Mesendoderm (in vitro differentiated cells): ENCODE measurements around the gene ROM1.
A peak's percentile ranks its signal among the peaks of the same experiment; 100 is the strongest.

Experiments
- DNase-seq: peaks from one replicate; pipeline ENCODE4 v3.0.0; 2013
- H2AK5ac ChIP-seq: 2 replicates; pipeline ENCODE4 v1.6.1; 2013; ENCODE audit warnings: low read length, inconsistent platforms
- H2BK120ac ChIP-seq: 2 replicates; pipeline ENCODE4 v1.6.1; 2013; ENCODE audit warnings: low read depth, mild to moderate bottlenecking, low read length, moderate library complexity, mixed read lengths
- H2BK15ac ChIP-seq: replicated peaks from 2 replicates; pipeline ENCODE4 v1.6.1; 2013; ENCODE audit warnings: low read depth, mild to moderate bottlenecking, moderate library complexity
- H2BK5ac ChIP-seq: 2 replicates; pipeline ENCODE4 v1.6.1; 2013; ENCODE audit warnings: low read length, inconsistent platforms
- H3K18ac ChIP-seq: 2 replicates; pipeline ENCODE4 v1.6.1; 2013; ENCODE audit warnings: mild to moderate bottlenecking, low read length, mixed read lengths
- H3K23ac ChIP-seq: one replicate; pipeline ENCODE4 v1.6.1; 2013; ENCODE audit warnings: low read length
- H3K27ac ChIP-seq: 2 replicates; pipeline ENCODE4 v1.5.1; 2013; ENCODE audit warnings: low read depth, mild to moderate bottlenecking, inconsistent platforms, low read length, moderate library complexity
- H3K27me3 ChIP-seq: 2 replicates; pipeline ENCODE4 v1.6.1; 2013; ENCODE audit warnings: low read length, control low read depth, mild to moderate bottlenecking, inconsistent platforms; ENCODE audit not compliant: insufficient read depth, poor library complexity
- H3K36me3 ChIP-seq: 2 replicates; pipeline ENCODE4 v1.6.1; 2013; ENCODE audit warnings: low read length, inconsistent platforms; ENCODE audit not compliant: control insufficient read depth, insufficient read depth
- H3K4ac ChIP-seq: one replicate; pipeline ENCODE4 v1.6.1; 2013; ENCODE audit warnings: low read depth, mild to moderate bottlenecking, low read length, moderate library complexity
- H3K4me1 ChIP-seq: 2 replicates; pipeline ENCODE4 v1.6.1; 2013; ENCODE audit warnings: low read depth, low read length, inconsistent platforms; ENCODE audit not compliant: control insufficient read depth
- H3K4me2 ChIP-seq: 2 replicates; pipeline ENCODE4 v1.6.1; 2013; ENCODE audit warnings: low read length
- H3K4me3 ChIP-seq: 2 replicates; pipeline ENCODE4 v1.5.1; 2013; ENCODE audit warnings: mild to moderate bottlenecking, low read length
- H3K56ac ChIP-seq: one replicate; pipeline ENCODE4 v1.6.1; 2013; ENCODE audit warnings: low read length
- H3K79me1 ChIP-seq: 2 replicates; pipeline ENCODE4 v1.6.1; 2013; ENCODE audit warnings: low read length, inconsistent platforms
- H3K79me2 ChIP-seq: 2 replicates; pipeline ENCODE4 v1.6.1; 2013; ENCODE audit warnings: mild to moderate bottlenecking, low read length; ENCODE audit not compliant: control insufficient read depth, insufficient read depth
- H3K9ac ChIP-seq: 2 replicates; pipeline ENCODE4 v1.6.1; 2013; ENCODE audit warnings: low read length, inconsistent platforms
- H4K5ac ChIP-seq: one replicate; pipeline ENCODE4 v1.6.1; 2013; ENCODE audit warnings: low read length
- H4K8ac ChIP-seq: one replicate; pipeline ENCODE4 v1.6.1; 2013; ENCODE audit warnings: low read depth, mild to moderate bottlenecking, control low read depth, low read length, moderate library complexity
- WGBS: extraction: QIAGEN DNeasy Blood & Tissue Kit; methylation state at CpG from one replicate; pipeline ENCODE4 v1.1.7; 2013; ENCODE audit warnings: low lambda C conversion rate, missing lambda C conversion rate; ENCODE audit not compliant: insufficient coverage; ENCODE audit errors: extremely low coverage; 5-methylcytosine and 5-hydroxymethylcytosine counted together

ROM1 gene

GRCh38 chr11:62599069-62599696, 13.9 kb upstream of the ROM1 start:
- Histone ChIP-seq H3K23ac (no peak overlapping the region), H3K4ac (no peak overlapping the region), H3K4me1 (peaks cover 4% of the 10 kb centered on the region), H4K8ac (no peak overlapping the region), H3K79me1 (peaks cover 21% of the 10 kb centered on the region), H3K4me2 (peak overlapping the region; percentile 1), H2AK5ac (no peak overlapping the region), H2BK15ac (no peak overlapping the region), H4K5ac (no peak overlapping the region), H3K56ac (peak overlapping the region; percentile 82), H3K4me3 (no peak overlapping the region), H3K79me2 (peaks cover 25% of the 10 kb centered on the region), H3K27me3 (no peaks in the 10 kb centered on the region), H3K18ac (no peak overlapping the region), H3K9ac (peak overlapping the region; percentile 66), H2BK5ac (no peak overlapping the region), H2BK120ac (no peak overlapping the region), H3K27ac (no peak overlapping the region), H3K36me3 (peaks cover 27% of the 10 kb centered on the region)
- DNase-seq, result peak; percentile 100
- 100% methylated on average over 3 of the region's 7 CpGs for WGBS

GRCh38 chr11:62599901-62600300, 13.2 kb upstream of the ROM1 start:
- Histone ChIP-seq H3K56ac (peak overlapping the region; percentile 77), H3K18ac (no peak overlapping the region), H3K79me2 (peaks cover 25% of the 10 kb centered on the region), H4K8ac (no peak overlapping the region), H3K27ac (peak overlapping the region; percentile 46), H2BK5ac (peak overlapping the region; percentile 8), H2BK120ac (no peak overlapping the region), H2BK15ac (no peak overlapping the region), H3K4me2 (peak overlapping the region; percentile 72), H3K4me3 (peak overlapping the region; percentile 5), H3K9ac (peak overlapping the region; percentile 66), H3K79me1 (peaks cover 21% of the 10 kb centered on the region), H3K36me3 (peaks cover 27% of the 10 kb centered on the region), H4K5ac (no peak overlapping the region), H3K23ac (no peak overlapping the region), H3K4ac (no peak overlapping the region), H3K27me3 (no peaks in the 10 kb centered on the region), H3K4me1 (peaks cover 4% of the 10 kb centered on the region), H2AK5ac (peak overlapping the region; percentile 6)
- DNase-seq, result peak; percentile 31
- WGBS, result 100% methylated on average over 2 of the region's 5 CpGs

GRCh38 chr11:62600367-62601121, 12.5 kb upstream of the ROM1 start:
- Histone ChIP-seq H3K79me2 (peaks cover 25% of the 10 kb centered on the region), H3K27me3 (no peaks in the 10 kb centered on the region), H3K4me1 (peaks cover 4% of the 10 kb centered on the region), H3K4me3 (peak overlapping the region; percentile 89), H3K4ac (peak overlapping the region; percentile 95), H3K36me3 (peaks cover 23% of the 10 kb centered on the region), H3K18ac (peak overlapping the region; percentile 98), H2AK5ac (no peak overlapping the region), H4K8ac (no peak overlapping the region), H3K9ac (peak overlapping the region; percentile 66), H3K27ac (peak overlapping the region; percentile 97), H3K79me1 (peaks cover 21% of the 10 kb centered on the region), H3K56ac (peak overlapping the region; percentile 97), H3K23ac (peak overlapping the region; percentile 98), H2BK5ac (peak overlapping the region; percentile 78), H4K5ac (no peak overlapping the region), H2BK15ac (no peak overlapping the region), H3K4me2 (peak overlapping the region; percentile 26), H2BK120ac (peak overlapping the region; percentile 83)
- DNase-seq, result peak; percentile 32
- no CpG with 5 or more reads among the region's 26 CpGs for WGBS

- H4K5ac ChIP-seq, result no peak overlapping the region
- H3K4me3 ChIP-seq, result peak overlapping the region; percentile 89
- H3K27me3 ChIP-seq, result no peaks in the 10 kb centered on the region
- no peak overlapping the region for H2AK5ac ChIP-seq
- H2BK5ac ChIP-seq, result peak overlapping the region; percentile 78
- no CpG with 5 or more reads among the region's 30 CpGs for WGBS
- peak overlapping the region; percentile 83 for H2BK120ac ChIP-seq
- peak overlapping the region; percentile 97 for H3K27ac ChIP-seq
- H3K36me3 ChIP-seq, result peaks cover 18% of the 10 kb centered on the region
- H3K4me1 ChIP-seq, result peaks cover 4% of the 10 kb centered on the region
- peak overlapping the region; percentile 98 for H3K18ac ChIP-seq
- H3K79me1 ChIP-seq, result peaks cover 21% of the 10 kb centered on the region
- H3K4me2 ChIP-seq, result peak overlapping the region; percentile 26
- H3K79me2 ChIP-seq, result peaks cover 25% of the 10 kb centered on the region
- no peak overlapping the region for H2BK15ac ChIP-seq
- H3K4ac ChIP-seq, result peak overlapping the region; percentile 95
- H3K9ac ChIP-seq, result peak overlapping the region; percentile 66
- H3K56ac ChIP-seq, result peak overlapping the region; percentile 97
- H3K23ac ChIP-seq, result peak overlapping the region; percentile 98
- no peak for DNase-seq
- peak overlapping the region; percentile 17 for H4K8ac ChIP-seq
Measured at GRCh38 chr11:62601122-62601371, 12.0 kb upstream of the ROM1 start.

- Histone ChIP-seq H2BK15ac (no peak within 1 kb of the TSS), H3K79me2 (peaks cover 25% of the 10 kb centered on the region), H3K56ac (peak within 1 kb of the TSS; percentile 97), H3K27me3 (no peaks in the 10 kb centered on the region), H3K27ac (peak within 1 kb of the TSS; percentile 97), H3K36me3 (peaks cover 14% of the 10 kb centered on the region), H3K4ac (peak within 1 kb of the TSS; percentile 95), H4K8ac (peak within 1 kb of the TSS; percentile 17), H3K4me1 (peaks cover 4% of the 10 kb centered on the region), H2BK120ac (peak within 1 kb of the TSS; percentile 83), H3K18ac (peak within 1 kb of the TSS; percentile 98), H2AK5ac (no peak within 1 kb of the TSS), H2BK5ac (peak within 1 kb of the TSS; percentile 78), H3K9ac (peak within 1 kb of the TSS; percentile 77), H3K23ac (peak within 1 kb of the TSS; percentile 98), H3K79me1 (peaks cover 21% of the 10 kb centered on the region), H3K4me3 (peak within 1 kb of the TSS; percentile 89), H4K5ac (no peak within 1 kb of the TSS), H3K4me2 (peak within 1 kb of the TSS; percentile 75)
- peak; percentile 99 for DNase-seq
- WGBS, result no CpG with 5 or more reads among the region's 83 CpGs
Measured at GRCh38 chr11:62601372-62602140, 11.5 kb upstream of the ROM1 start, which contains the start of gene MTA2. TSS of gene MTA2 (minus strand) at chr11:62601865. CDS start at chr11:62601450, 415 bp downstream.
